ENCODE data around the gene FAF1. TPM values are rescaled to one million over a fixed set of nuclear protein-coding genes. Genes with fewer than 3 reads are reported as not detected.

The FAF1 gene
- total and polyA plus RNA-seq, 2 of the 8 experiments (the other 6 are each of a cell fraction or from before 2014, with no cell fraction given), result 10.8 to 65.9 TPM

GRCh38 chr1:50458507-50458906 is 501.6 kb downstream of the FAF1 start:
- Histone ChIP-seq H2BK5ac (ENCODE audit: low read depth, low read length) (no peak overlapping the region), H3K23ac (ENCODE audit: insufficient read length) (no peak overlapping the region), H2AK5ac (ENCODE audit: low read depth, low read length) (no peak overlapping the region), H3K4me1 (replicated peaks in 1 of 4; ENCODE audit: control insufficient read depth in 3 of 4, insufficient read depth in 4 of 4, low read length in 3 of 4) (peaks cover 0 to under 1% (median 0%) of the 10 kb centered on the region in 4 experiments; a peak in 1 of 7 replicates), H3K4me2 (ENCODE audit: insufficient read depth in 1 of 2, low read depth in 2 of 2, low read length in 2 of 2) (no peak overlapping the region), H3K18ac (ENCODE audit: extremely low read depth, low read length) (no peak overlapping the region), H2BK20ac (ENCODE audit: low read length) (no peak overlapping the region), H3K9ac (replicated peaks in 1 of 4; ENCODE audit: extremely low read depth in 1 of 4, low read depth in 3 of 4, low read length in 3 of 4) (no peak overlapping the region), H3K36me3 (ENCODE audit: control insufficient read depth in 2 of 4, insufficient read depth in 4 of 4, low read length in 3 of 4) (no peaks in the 10 kb centered on the region), H3K4ac (replicated peaks; ENCODE audit: insufficient read length, low read depth, low read length) (no peak overlapping the region), H3K27ac (ENCODE audit: low read depth, low read length) (no peak overlapping the region), H3K79me1 (ENCODE audit: low read depth, low read length) (no peaks in the 10 kb centered on the region), H4K20me1 (replicated peaks in 1 of 2; ENCODE audit: control insufficient read depth in 1 of 2, insufficient read depth in 2 of 2, low read length in 2 of 2) (no peaks in the 10 kb centered on the region), H3K4me3 (ENCODE audit: extremely low read depth in 1 of 4, insufficient read depth in 2 of 4, low read depth in 3 of 4, low read length in 4 of 4) (no peak overlapping the region), H3K14ac (ENCODE audit: insufficient read length) (no peak overlapping the region), H3K9me3 (ENCODE audit: insufficient read depth in 2 of 2, low read depth in 1 of 2, low read length in 1 of 2) (no peaks in the 10 kb centered on the region), H3K23me2 (ENCODE audit: low read depth, low read length) (no peaks in the 10 kb centered on the region), H4K5ac (ENCODE audit: insufficient read length, low read depth, low read length) (no peak overlapping the region), H2AFZ (ENCODE audit: low read length) (no peak overlapping the region), H3K79me2 (ENCODE audit: control insufficient read depth in 1 of 2, insufficient read depth in 2 of 2, low read length in 2 of 2) (no peaks in the 10 kb centered on the region), H2BK120ac (replicated peaks; ENCODE audit: low read depth, low read length) (no peak overlapping the region), H2BK12ac (ENCODE audit: low read depth, low read length) (no peak overlapping the region), H2BK15ac (ENCODE audit: low read length) (no peak overlapping the region), H4K91ac (replicated peaks; ENCODE audit: insufficient read length, low read length) (no peak overlapping the region), H4K8ac (ENCODE audit: extremely low read depth, insufficient read depth, low read length) (no peak overlapping the region), H3K56ac (replicated peaks; ENCODE audit: insufficient read length, low read depth, low read length) (no peak overlapping the region), H3K27me3 (replicated peaks in 1 of 4; ENCODE audit: control insufficient read depth in 3 of 4, extremely low read depth in 1 of 4, insufficient read depth in 3 of 4, low read length in 3 of 4) (no peaks in the 10 kb centered on the region)
- ChIA-PET POLR2A (ENCODE audit: partially characterized antibody) (interaction anchor here (0.7 kb wide), 1 partner anchor 14 kb away, joined by 3 read pairs; no protein-coding TSS in a partner anchor), CTCF (ENCODE audit: partially characterized antibody) (interaction anchor here (0.9 to 1.4 kb wide), 6 partner anchors 10 to 90 kb away, joined by 3 to 5 read pairs (median 3); no protein-coding TSS in a partner anchor)
- FAIRE-seq (no peak), DNase-seq (ENCODE audit: low read depth in 1 of 2, low spot score in 2 of 2) (no peak)
- TF ChIP-seq SP4 (IDR thresholded peaks at IDR 0.05; ENCODE audit: low read length) (no peak), RXRA (IDR thresholded peaks at IDR 0.05; ENCODE audit: insufficient read depth, low read depth, low read length) (no peak), BACH1 (IDR thresholded peaks at IDR 0.05; ENCODE audit: low read length) (no peak), POLR2AphosphoS5 (IDR thresholded peaks at IDR 0.05; ENCODE audit: low read depth, low read length) (no peak), NANOG (IDR thresholded peaks at IDR 0.05; ENCODE audit: insufficient read depth, low read depth, low read length, poor library complexity, severe bottlenecking) (no peak)
- 88% methylated on average over 5 of the region's 5 CpGs; no CpG with 5 or more reads in 1 of the 2 experiments for WGBS, 2 experiments (ENCODE audit: extremely low coverage in 1 of 2, insufficient coverage in 1 of 2, insufficient read length in 1 of 2, insufficient replicate concordance in 2 of 2, low coverage in 1 of 2, low lambda C conversion rate in 2 of 2, missing lambda C conversion rate in 1 of 2)

Measured in H1 (cell line).